Adrenal gland (tissue), 12 donors: ENCODE data around the gene GMDS. TPM values are rescaled to one million over a fixed set of nuclear protein-coding genes. Genes with fewer than 3 reads are reported as not detected.

Experiments
- DNase-seq, 7 donors: peaks; one replicate each; pipeline ENCODE4 v3.0.0-alpha.2; 2019 to 2020
- H3K27ac ChIP-seq, 5 donors: fragments of 200-600 bp; sonication (generic) in 4 of 5; 1 replicate in 3 of 5; 2 replicates in 2 of 5; pipeline versions ENCODE4 v1.5.1 to v1.8.0; 2016 to 2020; ENCODE audit warnings: mild to moderate bottlenecking in 1 of 5
- H3K27me3 ChIP-seq: fragments of 200-600 bp; 2 replicates; pipeline ENCODE4 v1.8.0; 2021
- H3K36me3 ChIP-seq, 2 donors: fragments of 200-600 bp; replicated peaks in 1 of 2; 1 replicate in 1 of 2; 2 replicates in 1 of 2; pipeline versions ENCODE4 v1.5.1 to v1.8.0; 2018 to 2022
- H3K4me1 ChIP-seq, 2 donors: fragments of 200-600 bp; replicated peaks in 1 of 2; 1 replicate in 1 of 2; 2 replicates in 1 of 2; pipeline versions ENCODE4 v1.5.1 to v1.8.0; 2018 to 2021
- H3K4me3 ChIP-seq, 4 donors: fragments of 200-600 bp; sonication (generic) in 3 of 4; one replicate each; pipeline ENCODE4 v1.5.1; 2016 to 2018
- H3K9me3 ChIP-seq, 3 donors: fragments of 200-600 bp; sonication (generic) in 1 of 3; replicated peaks in 1 of 3; 1 replicate in 2 of 3; 2 replicates in 1 of 3; pipeline versions ENCODE4 v1.5.1 to v1.8.0; 2016 to 2021
- CTCF ChIP-seq, 6 experiments: fragments of 450-650 bp in 4 of 6; fragments of 200-600 bp in 2 of 6; sonication (generic) in 1 of 6; IDR thresholded peaks; 1 replicate in 5 of 6; 2 replicates in 1 of 6; pipeline versions ENCODE4 v1.5.1 to v1.8.0; 2016 to 2021; ENCODE audit warnings: antibody characterized with exemption in 6 of 6, mild to moderate bottlenecking in 2 of 6, moderate library complexity in 1 of 6
- POLR2A ChIP-seq, 2 donors: fragments of 450-650 bp; IDR thresholded peaks; one replicate each; pipeline ENCODE4 v1.6.1; 2017; ENCODE audit warnings: antibody characterized with exemption in 2 of 2, mild to moderate bottlenecking in 2 of 2, moderate library complexity in 1 of 2
- WGBS, 4 donors: extraction: QIAGEN DNeasy Blood & Tissue Kit in 2 of 4; methylation state at CpG; one replicate each; pipeline versions ENCODE4 v1.1.5 to v1.1.7; 2013 to 2017; 5-methylcytosine and 5-hydroxymethylcytosine counted together
- intact Hi-C, 2 donors: fragments of 100-400 bp; cut with DNase I; formaldehyde crosslinking; loops; one replicate each; pipeline versions ENCODE4 v1.14.1 to v1.15.0; 2022 to 2023
- polyA plus RNA-seq, 3 donors: library from polyadenylated mRNA; stranded (reverse); fragments of 200-250 nt in 2 of 3; fragments of 350-450 nt in 1 of 3; fragmentation: Illumina TruSeq in 1 of 3; extraction: RNeasy Lipid Tissue Mini Kit (QIAGEN cat#74804) in 1 of 3; gene quantifications; one replicate each; pipeline ENCODE4 v1.2.3, GENCODE V29; 2013 to 2014
- total RNA-seq, 9 donors: library from RNA; depleted of rRNA in 4 of 9; stranded (reverse); fragments of >200 nt in 4 of 9; fragments of 120-200 nt in 1 of 9; fragmentation: NEBNext Ultra II Directional in 1 of 9; extraction: Animal tissue kit (Norgen Biotek cat#: 25700) in 1 of 9; gene quantifications; one replicate each; pipeline versions ENCODE4 v1.1.0 to v1.2.4, GENCODE V29; 2013 to 2023
- donor health status: healthy with polysubstance abuse.
- donor health status: Bipolar disorder and iron deficiency.
- donor health status: DM: yes; HTN: yes; CAD: no.
- donor health status: DM: no; HTN: no; CAD: no.
- donor health status: DM: no; HTN: no; CAD: no.
- donor health status: DM: yes; HTN: yes; CAD: no.

GMDS gene
- total and polyA plus RNA-seq, 12 donors = 8.5 to 39.2 (median 15.2) TPM

GRCh38 chr6:2055911-2056310 is 189.5 kb downstream of the GMDS start:
- intact Hi-C loops = no loop called here
- Histone ChIP-seq H3K4me3 (no peak overlapping the region), H3K4me1 (no peaks in the 10 kb centered on the region), H3K27me3 (no peaks in the 10 kb centered on the region), H3K36me3 (no peaks in the 10 kb centered on the region), H3K9me3 (no peaks in the 10 kb centered on the region), H3K27ac (no peak overlapping the region)
- TF ChIP-seq CTCF (IDR thresholded peaks at IDR 0.05) = no peak
- TF ChIP-seq POLR2A (IDR thresholded peaks at IDR 0.05) = no peak
- no peak for DNase-seq

- TF ChIP-seq CTCF (IDR thresholded peaks at IDR 0.05) (no peak), POLR2A (IDR thresholded peaks at IDR 0.05) (no peak)
- H3K4me3 ChIP-seq = no peak overlapping the region
- H3K27me3 ChIP-seq = no peaks in the 10 kb centered on the region
- no peak for DNase-seq
- no peak overlapping the region for H3K27ac ChIP-seq
- H3K4me1 ChIP-seq = no peaks in the 10 kb centered on the region
- no peaks in the 10 kb centered on the region for H3K9me3 ChIP-seq
- 70 to 88% (median 77%) methylated on average over 1 of the region's 1 CpG for WGBS, 4 donors
- no peaks in the 10 kb centered on the region for H3K36me3 ChIP-seq
- intact Hi-C loops = no loop called here
These were observed 190.3 kb downstream of the GMDS start for GRCh38 chr6:2055143-2055542.

- no peak for DNase-seq
- intact Hi-C loops = no loop called here
- Histone ChIP-seq H3K9me3 (no peaks in the 10 kb centered on the region), H3K4me1 (no peaks in the 10 kb centered on the region), H3K27me3 (no peaks in the 10 kb centered on the region), H3K27ac (no peak overlapping the region), H3K4me3 (no peak overlapping the region), H3K36me3 (no peaks in the 10 kb centered on the region)
- TF ChIP-seq CTCF (IDR thresholded peaks at IDR 0.05) (no peak), POLR2A (IDR thresholded peaks at IDR 0.05) (no peak)
- 86 to 90% (median 89%) methylated on average over 4 of the region's 4 CpGs for WGBS, 4 donors
These were observed 190.8 kb downstream of the GMDS start for GRCh38 chr6:2054516-2055067.

- H3K4me1 ChIP-seq = no peaks in the 10 kb centered on the region
- no peak for TF ChIP-seq POLR2A (IDR thresholded peaks at IDR 0.05)
- TF ChIP-seq CTCF (IDR thresholded peaks at IDR 0.05) = no peak
- no peaks in the 10 kb centered on the region for H3K9me3 ChIP-seq
These were observed 191.7 kb downstream of the GMDS start for GRCh38 chr6:2053691-2054090.

More at GRCh38 chr6:2053691-2054090, 191.7 kb downstream of the GMDS start:
- no peak for DNase-seq
- H3K36me3 ChIP-seq = no peaks in the 10 kb centered on the region
- no peak overlapping the region for H3K27ac ChIP-seq
- intact Hi-C loops = no loop called here
- no peaks in the 10 kb centered on the region for H3K27me3 ChIP-seq
- no peak overlapping the region for H3K4me3 ChIP-seq
